Transverse colon (tissue), 4 donors: ENCODE data around the gene SYNJ2. TPM values are rescaled to one million over a fixed set of nuclear protein-coding genes. Genes with fewer than 3 reads are reported as not detected.

Experiments used
- DNase-seq: peaks from one replicate; pipeline ENCODE4 v3.0.0-alpha.2; 2019
- H3K27ac ChIP-seq, 4 donors: fragments of 200-600 bp; sonication (generic); 2 replicates each; pipeline ENCODE4 v1.5.1; 2016 to 2018; ENCODE audit warnings: inconsistent platforms in 4 of 4
- H3K27me3 ChIP-seq: fragments of 200-600 bp; sonication (generic); 2 replicates; pipeline ENCODE4 v1.5.1; 2017; ENCODE audit warnings: inconsistent platforms
- H3K36me3 ChIP-seq, 4 donors: fragments of 200-600 bp; sonication (generic); 2 replicates each; pipeline ENCODE4 v1.5.1; 2017 to 2019; ENCODE audit warnings: inconsistent platforms in 4 of 4
- H3K4me1 ChIP-seq, 4 donors: fragments of 200-600 bp; sonication (generic); 2 replicates each; pipeline ENCODE4 v1.5.1; 2017 to 2020; ENCODE audit warnings: inconsistent platforms in 4 of 4
- H3K4me3 ChIP-seq, 4 donors: fragments of 200-600 bp; sonication (generic); 1 replicate in 1 of 4; 2 replicates in 3 of 4; pipeline versions ENCODE4 v1.5.1 to v1.6.1; 2017 to 2019; ENCODE audit warnings: inconsistent platforms in 4 of 4
- H3K9me3 ChIP-seq, 2 donors: fragments of 200-600 bp; sonication (generic); 2 replicates each; pipeline ENCODE4 v1.5.1; 2017 to 2019; ENCODE audit warnings: inconsistent platforms in 2 of 2
- EP300 ChIP-seq: sonication (generic); formaldehyde crosslinking; IDR thresholded peaks from one replicate; pipeline ENCODE4 v1.6.1; 2017; ENCODE audit warnings: antibody characterized with exemption, low read depth
- POLR2A ChIP-seq: fragments of 450-650 bp; IDR thresholded peaks from one replicate; pipeline ENCODE4 v1.6.1; 2016; ENCODE audit warnings: antibody characterized with exemption, mild to moderate bottlenecking, moderate library complexity
- POLR2AphosphoS5 ChIP-seq, 3 donors: sonication (generic); formaldehyde crosslinking; IDR thresholded peaks; one replicate each; pipeline ENCODE4 v1.6.1; 2016; ENCODE audit warnings: antibody characterized with exemption in 3 of 3
- WGBS, 2 donors: methylation state at CpG; one replicate each; pipeline ENCODE4 v1.1.5; 2018; ENCODE audit warnings: low coverage in 1 of 2; 5-methylcytosine and 5-hydroxymethylcytosine counted together
- in situ Hi-C, 4 donors: fragments of 200-750 bp; cut with MboI; loops; one replicate each; pipeline versions ENCODE4 v1.15.0 to v1.15.1; 2017; ENCODE audit warnings: low sequenced_read_pairs in 3 of 4, low pct_ligation_motif_present in 1 of 4, low pct_unique_long_range_greater_than_20kb in 1 of 4
- intact Hi-C: fragments of 100-400 bp; cut with DNase I; formaldehyde crosslinking; loops from one replicate; pipeline ENCODE4 v1.15.1; 2023; ENCODE audit warnings: low total_unique reads
- total RNA-seq, 4 donors: library from RNA; depleted of rRNA; stranded (reverse); fragments of >200 nt; gene quantifications; one replicate each; pipeline ENCODE4 v1.1.0, GENCODE V29; 2016
- TF ChIP-seq, protein P1 (sequence below), 5 experiments: fragments of 200-600 bp in 3 of 5; fragments of 450-650 bp in 2 of 5; sonication (generic) in 3 of 5; IDR thresholded peaks; 1 replicate in 2 of 5; 2 replicates in 3 of 5; pipeline ENCODE4 v1.5.1; 2016 to 2017; ENCODE audit warnings: antibody characterized with exemption in 5 of 5, inconsistent platforms in 3 of 5, mild to moderate bottlenecking in 2 of 5, moderate library complexity in 1 of 5

The SYNJ2 gene
- total RNA-seq, 4 donors from 2014 or later = 27.8 to 42.6 (median 31.8) TPM

GRCh38 chr6:158049055-158050028, 67.7 kb downstream of the SYNJ2 start:
- Histone ChIP-seq H3K27ac (no peak overlapping the region), H3K36me3 (no peaks in the 10 kb centered on the region), H3K4me3 (no peak overlapping the region), H3K27me3 (no peaks in the 10 kb centered on the region), H3K4me1 (peaks cover 0 to 12% (median 4%) of the 10 kb centered on the region in 4 donors), H3K9me3 (no peaks in the 10 kb centered on the region)
- WGBS, 2 donors = 85% methylated on average over 16 of the region's 17 CpGs; no CpG with 5 or more reads in 1 of the 2 donors
- in situ Hi-C loops = loop anchor here in 1 of 4 donors (25.0 kb wide), 1 partner anchor 287 kb away; no protein-coding TSS in a partner anchor
- TF ChIP-seq POLR2AphosphoS5 (IDR thresholded peaks at IDR 0.05) = no peak
- TF ChIP-seq POLR2A = no peak
- TF ChIP-seq EP300 = no peak
- TF ChIP-seq, protein P1, sequence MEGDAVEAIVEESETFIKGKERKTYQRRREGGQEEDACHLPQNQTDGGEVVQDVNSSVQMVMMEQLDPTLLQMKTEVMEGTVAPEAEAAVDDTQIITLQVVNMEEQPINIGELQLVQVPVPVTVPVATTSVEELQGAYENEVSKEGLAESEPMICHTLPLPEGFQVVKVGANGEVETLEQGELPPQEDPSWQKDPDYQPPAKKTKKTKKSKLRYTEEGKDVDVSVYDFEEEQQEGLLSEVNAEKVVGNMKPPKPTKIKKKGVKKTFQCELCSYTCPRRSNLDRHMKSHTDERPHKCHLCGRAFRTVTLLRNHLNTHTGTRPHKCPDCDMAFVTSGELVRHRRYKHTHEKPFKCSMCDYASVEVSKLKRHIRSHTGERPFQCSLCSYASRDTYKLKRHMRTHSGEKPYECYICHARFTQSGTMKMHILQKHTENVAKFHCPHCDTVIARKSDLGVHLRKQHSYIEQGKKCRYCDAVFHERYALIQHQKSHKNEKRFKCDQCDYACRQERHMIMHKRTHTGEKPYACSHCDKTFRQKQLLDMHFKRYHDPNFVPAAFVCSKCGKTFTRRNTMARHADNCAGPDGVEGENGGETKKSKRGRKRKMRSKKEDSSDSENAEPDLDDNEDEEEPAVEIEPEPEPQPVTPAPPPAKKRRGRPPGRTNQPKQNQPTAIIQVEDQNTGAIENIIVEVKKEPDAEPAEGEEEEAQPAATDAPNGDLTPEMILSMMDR (IDR thresholded peaks at IDR 0.05) = no peak
- intact Hi-C loops = no loop called here
- DNase-seq = no peak

- H3K36me3 ChIP-seq = peaks cover 0 to 5% (median 0%) of the 10 kb centered on the region in 4 donors
- intact Hi-C loops = no loop called here
- DNase-seq = no peak
Observed at GRCh38 chr6:158050107-158050735, 68.6 kb downstream of the SYNJ2 start.

DNA sequence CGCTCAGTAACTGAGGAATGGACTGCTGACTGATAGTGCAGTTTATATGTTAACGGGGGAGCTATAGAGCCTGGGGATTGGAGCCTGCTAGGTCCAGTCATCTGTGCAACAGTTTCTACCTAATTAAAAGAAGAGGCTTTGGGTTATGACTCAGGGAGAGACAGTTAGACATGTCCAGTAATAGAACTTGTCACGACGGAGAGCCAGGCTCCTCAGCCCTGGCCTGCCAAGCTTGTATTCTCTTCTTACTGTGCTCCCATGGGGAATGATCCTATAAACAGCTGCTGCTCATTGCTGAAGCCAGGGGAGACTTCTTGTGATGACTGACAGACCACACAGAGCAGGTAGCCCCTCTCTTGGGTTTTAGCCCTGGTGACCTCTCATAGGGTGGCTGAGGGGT, 69.3 kb downstream of the SYNJ2 start:
- H3K36me3 ChIP-seq = peaks cover 0 to 5% (median 0%) of the 10 kb centered on the region in 4 donors
- in situ Hi-C loops = loop anchor here in 1 of 4 donors (25.0 kb wide), 1 partner anchor 289 kb away; no protein-coding TSS in a partner anchor

More at GRCh38 chr6:158050107-158050735, 68.6 kb downstream of the SYNJ2 start:
- no peak overlapping the region for H3K27ac ChIP-seq
- no peaks in the 10 kb centered on the region for H3K27me3 ChIP-seq
- H3K9me3 ChIP-seq = no peaks in the 10 kb centered on the region
- H3K4me1 ChIP-seq = peaks cover 0 to 8% (median 0%) of the 10 kb centered on the region in 4 donors
- WGBS, 2 donors = 77% methylated on average over 8 of the region's 8 CpGs; no CpG with 5 or more reads in 1 of the 2 donors
- TF ChIP-seq POLR2AphosphoS5 (IDR thresholded peaks at IDR 0.05) = no peak
- no peak for TF ChIP-seq EP300
- TF ChIP-seq, protein P1 (IDR thresholded peaks at IDR 0.05) = no peak
- TF ChIP-seq POLR2A = no peak
- H3K4me3 ChIP-seq = no peak overlapping the region
- in situ Hi-C loops = loop anchor here in 1 of 4 donors (25.0 kb wide), 1 partner anchor 288 kb away; no protein-coding TSS in a partner anchor

More for the DNA sequence above, 69.3 kb downstream of the SYNJ2 start:
- no peak for DNase-seq
- Histone ChIP-seq H3K4me3 (no peak overlapping the region), H3K27me3 (no peaks in the 10 kb centered on the region), H3K9me3 (no peaks in the 10 kb centered on the region), H3K27ac (no peak overlapping the region), H3K4me1 (peaks cover 0 to 8% (median 0%) of the 10 kb centered on the region in 4 donors)
- WGBS, 2 donors = 94 to 100% methylated on average over 1 to 4 of the region's 4 CpGs
- intact Hi-C loops = no loop called here
- no peak for TF ChIP-seq POLR2AphosphoS5 (IDR thresholded peaks at IDR 0.05)
- TF ChIP-seq, protein P1 (IDR thresholded peaks at IDR 0.05) = no peak
- TF ChIP-seq POLR2A = no peak
- no peak for TF ChIP-seq EP300
